ENCODE measurements around the gene STXBP2.

Gene STXBP2

DNA sequence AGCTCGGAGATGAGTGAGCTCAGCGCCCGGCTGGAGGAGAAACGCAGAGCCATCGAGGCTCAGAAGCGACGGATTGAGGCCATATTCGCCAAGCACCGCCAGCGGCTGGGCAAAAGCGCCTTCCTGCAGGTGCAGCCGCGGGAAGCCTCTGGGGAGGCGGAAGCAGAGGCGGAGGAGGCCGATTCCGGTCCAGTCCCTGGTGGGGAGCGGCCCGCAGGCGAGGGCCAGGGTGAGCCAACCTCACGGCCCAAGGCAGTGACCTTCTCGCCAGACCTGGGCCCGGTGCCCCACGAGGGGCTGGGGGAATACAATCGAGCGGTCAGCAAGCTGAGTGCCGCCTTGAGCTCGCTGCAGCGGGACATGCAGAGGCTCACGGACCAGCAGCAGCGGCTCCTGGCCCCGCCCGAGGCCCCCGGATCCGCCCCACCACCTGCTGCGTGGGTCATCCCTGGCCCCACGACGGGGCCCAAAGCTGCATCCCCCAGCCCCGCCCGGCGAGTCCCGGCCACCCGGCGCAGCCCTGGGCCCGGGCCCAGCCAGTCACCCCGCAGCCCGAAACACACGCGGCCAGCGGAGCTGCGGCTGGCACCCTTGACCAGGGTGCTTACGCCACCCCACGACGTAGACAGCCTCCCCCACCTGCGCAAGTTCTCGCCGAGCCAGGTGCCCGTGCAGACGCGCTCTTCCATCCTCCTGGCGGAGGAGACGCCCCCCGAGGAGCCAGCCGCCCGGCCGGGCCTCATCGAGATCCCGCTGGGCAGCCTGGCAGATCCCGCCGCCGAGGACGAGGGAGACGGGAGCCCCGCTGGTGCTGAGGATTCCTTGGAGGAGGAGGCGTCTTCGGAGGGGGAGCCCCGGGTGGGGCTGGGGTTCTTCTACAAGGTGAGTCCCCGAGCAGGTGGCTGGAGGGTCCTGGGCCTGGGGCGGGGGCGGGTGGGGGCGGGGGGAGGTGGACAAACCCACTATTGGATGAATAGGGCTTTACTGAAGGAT, 24.3 kb upstream of the STXBP2 start:
- no peak for DNase-seq (ENCODE audit: low read depth in 2 of 2)

DNA sequence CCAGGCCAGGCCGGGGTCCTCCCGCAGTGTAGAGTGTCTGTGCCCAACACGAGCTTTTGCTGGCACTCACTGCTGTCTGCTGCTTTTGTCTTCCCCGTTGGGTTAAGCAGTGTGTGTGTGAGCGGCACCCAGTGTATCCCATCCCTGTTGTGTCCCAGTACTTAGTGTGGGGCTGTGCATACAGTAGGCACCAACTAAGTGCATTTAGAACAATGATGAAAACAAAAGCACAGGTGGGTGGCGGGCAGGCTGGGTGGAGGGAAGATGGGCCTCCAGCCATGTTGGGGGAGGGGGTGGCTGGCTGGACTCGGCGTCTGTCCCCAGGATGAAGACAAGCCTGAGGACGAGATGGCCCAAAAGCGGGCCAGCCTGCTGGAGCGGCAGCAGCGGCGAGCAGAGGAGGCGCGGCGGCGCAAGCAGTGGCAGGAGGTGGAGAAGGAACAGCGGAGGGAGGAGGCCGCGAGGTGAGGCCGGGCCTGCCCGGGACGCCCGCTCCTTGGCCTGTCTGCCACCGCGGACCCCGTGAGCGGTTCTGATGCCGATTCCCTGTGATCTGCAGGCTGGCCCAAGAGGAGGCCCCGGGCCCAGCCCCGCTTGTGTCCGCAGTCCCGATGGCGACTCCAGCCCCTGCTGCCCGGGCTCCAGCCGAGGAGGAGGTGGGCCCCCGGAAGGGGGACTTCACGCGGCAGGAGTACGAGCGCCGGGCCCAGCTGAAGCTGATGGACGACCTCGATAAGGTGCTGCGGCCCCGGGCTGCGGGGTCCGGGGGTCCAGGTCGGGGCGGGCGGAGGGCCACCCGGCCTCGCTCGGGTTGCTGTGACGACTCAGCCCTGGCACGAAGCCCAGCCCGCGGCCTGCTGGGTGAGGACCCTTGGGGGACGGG, 21.8 kb upstream of the STXBP2 start:
- DNase-seq (ENCODE audit: low read depth in 2 of 2) = no peak

GRCh38 chr19:7617172-7617571, 19.7 kb upstream of the STXBP2 start:
- no peak for DNase-seq (ENCODE audit: low read depth in 2 of 2)

DNA sequence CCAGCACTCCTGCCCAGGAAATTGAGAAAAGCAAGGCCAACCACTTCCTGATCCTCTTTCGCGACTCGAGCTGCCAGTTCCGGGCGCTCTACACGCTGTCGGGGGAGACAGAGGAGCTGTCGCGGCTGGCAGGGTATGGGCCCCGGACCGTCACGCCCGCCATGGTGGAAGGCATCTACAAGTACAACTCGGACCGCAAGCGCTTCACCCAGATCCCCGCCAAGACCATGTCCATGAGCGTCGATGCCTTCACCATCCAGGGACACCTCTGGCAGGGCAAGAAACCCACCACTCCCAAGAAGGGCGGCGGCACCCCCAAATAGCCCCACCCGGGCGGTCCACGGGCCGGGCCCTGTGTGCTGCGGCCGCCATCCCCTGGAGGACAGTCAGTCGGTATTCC, 19.2 kb upstream of the STXBP2 start:
- no peak for DNase-seq (ENCODE audit: low read depth in 2 of 2)

DNA sequence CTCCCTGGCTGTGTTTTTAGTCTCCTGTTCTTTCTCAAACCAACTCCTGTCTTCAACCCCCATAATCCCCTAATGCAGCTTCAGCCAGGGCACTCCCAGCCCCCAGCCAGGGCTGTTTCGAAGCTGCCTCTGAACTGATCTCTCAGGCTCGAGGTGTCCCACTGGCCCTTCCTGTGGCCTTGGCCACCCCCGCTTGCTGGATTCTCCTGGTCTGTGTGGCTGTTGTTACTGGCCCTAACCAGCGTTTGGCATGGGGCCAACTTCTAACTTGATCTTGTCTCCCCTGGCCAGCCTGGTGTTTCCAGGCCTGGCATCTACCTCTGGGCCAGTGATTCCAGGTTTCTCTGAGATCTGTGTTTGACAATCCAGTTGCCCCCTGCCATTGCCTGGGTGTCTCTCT, 18.6 kb upstream of the STXBP2 start:
- DNase-seq (ENCODE audit: low read depth in 2 of 2) = no peak

DNA sequence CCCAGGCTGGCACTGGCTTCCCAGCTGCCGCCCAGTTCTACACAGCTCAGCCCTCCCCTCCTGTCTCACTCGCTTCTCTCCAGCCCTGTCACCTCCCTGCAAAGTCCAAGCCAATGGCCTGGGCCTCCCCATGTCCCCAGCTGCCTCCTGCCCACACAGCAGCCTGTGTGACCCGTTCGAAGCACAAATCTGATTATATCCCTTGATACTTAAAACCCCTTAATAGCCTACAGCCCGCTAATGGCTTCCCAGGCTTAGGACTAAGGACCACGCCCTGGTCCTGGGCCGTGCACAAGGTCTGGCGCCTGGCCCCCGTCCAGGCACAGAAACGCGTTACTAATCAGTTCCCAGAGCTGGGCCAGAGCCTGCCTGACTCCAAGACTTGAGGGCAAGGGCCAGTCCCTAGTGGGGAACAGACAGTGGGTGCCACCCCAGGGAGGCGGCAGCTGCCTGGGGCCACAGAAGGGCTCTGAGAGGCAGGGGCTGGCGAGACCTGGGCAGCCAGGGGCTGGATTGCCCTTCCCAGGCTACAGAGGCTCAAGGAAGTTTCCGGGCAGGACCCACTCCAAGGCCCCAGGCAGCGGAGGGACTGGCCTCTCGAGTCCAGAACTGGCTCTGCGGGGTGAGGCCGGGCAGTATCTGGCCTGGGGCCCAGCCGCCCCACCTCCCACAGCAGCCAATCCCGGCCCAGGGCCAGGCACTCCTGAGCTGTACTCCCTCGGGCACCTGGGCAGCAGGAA, 18.0 kb upstream of the STXBP2 start:
- no peak for DNase-seq (ENCODE audit: low read depth in 2 of 2)

GRCh38 chr19:7619671-7620441, 17.1 kb upstream of the STXBP2 start:
- DNase-seq (ENCODE audit: low read depth in 2 of 2) = no peak

DNA sequence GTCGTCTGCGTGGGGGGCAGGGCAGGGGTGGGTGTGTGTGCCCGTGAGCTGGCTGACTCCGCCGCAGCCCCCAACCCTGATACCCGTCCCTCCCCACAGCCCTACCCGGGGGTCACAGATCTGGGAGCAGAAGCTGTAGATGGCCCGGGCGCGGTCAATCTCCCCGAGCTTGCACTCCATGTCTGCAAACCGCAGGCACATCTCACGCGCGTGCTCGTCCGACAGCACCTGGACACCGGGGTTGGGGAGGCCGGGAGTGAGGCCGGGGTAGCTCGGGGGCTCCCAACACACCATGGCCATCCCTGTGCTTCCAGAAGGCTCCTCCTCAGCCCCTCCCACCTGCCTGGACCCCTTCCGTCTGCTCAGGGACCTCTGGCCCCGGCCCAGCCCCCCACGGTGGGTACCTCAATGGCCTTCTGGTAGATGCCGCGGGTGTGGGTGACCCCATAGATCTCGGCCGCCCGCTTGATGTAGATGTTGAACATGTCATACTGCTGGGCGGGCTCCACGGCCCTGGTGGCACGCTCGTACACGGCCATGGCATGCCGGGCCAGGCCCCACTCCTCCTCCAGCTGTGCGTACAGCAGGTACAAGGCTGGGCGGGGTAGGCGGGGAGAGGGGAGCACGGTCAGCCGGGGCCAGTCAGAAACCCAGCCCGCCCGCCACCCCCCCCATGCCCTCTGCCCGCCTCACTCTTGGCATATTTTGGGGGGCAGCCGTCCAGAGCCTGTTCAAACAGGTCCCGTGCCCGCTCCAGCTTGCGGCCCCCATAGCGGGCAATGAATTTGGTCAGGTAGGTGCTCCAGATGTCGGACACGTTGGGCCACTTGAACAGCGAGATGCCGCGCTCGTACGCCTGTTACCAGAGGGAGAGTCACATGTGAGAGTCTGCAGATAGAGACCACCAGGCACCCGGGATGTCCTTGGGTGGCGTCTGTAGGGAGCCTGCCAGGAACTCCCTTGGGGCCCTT, 16.2 kb upstream of the STXBP2 start:
- no peak for DNase-seq (ENCODE audit: low read depth in 2 of 2)

DNA sequence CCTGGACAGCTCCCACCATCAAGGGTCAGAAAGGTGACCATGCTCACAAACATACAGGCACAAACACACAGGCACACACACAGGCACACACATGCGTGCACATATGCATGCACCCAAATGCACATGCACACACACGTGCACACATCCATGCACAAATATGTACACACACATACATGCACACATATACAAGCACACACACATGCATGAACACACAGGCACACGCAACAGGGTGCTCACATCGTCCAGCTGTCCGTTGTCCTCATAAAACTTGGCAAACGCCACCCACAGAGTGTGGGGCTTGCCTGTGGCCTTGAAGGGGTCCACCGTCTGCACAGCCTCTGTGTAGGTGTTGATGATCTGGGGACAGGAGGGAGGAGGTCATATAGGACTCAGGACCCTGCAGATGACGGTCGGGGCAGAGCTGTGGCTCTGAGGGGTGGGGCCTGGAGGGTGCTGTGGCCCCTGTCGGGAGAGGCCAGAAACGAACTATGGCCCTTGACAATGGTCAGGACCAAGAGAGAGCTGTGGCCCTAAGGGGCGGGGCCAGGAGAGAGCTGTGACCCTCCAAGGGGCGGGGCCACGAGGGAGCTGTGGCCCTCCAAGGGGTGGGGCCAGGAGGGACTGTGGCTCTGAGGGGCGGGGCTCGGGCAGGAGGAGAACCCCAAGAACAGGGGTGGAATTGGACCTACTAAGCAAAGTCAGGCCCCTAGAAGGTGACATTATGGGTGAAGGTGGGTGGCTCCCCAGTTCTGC, 13.8 kb upstream of the STXBP2 start:
- DNase-seq (ENCODE audit: low read depth in 2 of 2) = no peak

DNA sequence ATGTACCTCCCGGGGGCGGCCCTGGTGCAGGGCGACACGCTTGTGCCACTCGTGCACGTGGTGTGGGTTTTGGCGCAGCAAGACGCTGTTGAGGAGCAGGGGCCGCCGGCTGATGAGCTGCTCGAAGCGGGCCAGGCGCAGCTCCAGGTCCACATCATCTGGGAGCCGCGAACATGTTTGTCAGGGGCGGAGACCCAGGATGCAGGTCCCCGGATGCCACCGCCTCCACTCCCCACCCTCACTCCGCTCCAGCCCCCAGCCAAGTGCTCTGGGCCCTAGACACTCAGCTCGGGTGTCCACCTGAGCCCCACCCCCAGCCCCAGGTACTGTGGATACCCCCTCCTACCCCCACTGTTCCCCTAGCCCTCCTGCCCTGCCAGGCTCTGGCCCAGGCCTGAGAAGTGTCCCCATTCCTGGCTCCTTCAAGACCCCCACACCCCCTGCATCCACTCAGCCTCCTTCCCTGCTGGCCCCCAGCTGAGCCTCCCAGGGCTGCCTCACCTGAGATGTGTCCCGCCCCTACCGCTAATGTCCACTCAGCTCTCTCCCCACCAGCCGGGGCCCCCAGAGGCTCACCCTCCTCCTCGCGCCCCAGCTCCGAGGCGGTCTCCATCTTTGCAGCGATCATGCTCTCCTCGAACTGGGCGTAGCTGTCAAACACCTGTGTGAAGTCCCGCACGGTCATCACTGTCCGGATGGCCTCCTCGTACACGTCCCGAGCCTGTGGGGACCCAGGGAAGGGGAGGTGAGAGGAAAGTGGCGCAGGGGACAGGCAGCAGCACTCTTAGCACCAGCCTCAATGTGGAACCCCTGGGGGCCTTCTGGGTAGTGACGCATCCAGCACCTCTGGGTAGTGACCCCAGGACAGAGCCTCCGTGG, 12.9 kb upstream of the STXBP2 start:
- no peak for DNase-seq (ENCODE audit: low read depth in 2 of 2)

DNA sequence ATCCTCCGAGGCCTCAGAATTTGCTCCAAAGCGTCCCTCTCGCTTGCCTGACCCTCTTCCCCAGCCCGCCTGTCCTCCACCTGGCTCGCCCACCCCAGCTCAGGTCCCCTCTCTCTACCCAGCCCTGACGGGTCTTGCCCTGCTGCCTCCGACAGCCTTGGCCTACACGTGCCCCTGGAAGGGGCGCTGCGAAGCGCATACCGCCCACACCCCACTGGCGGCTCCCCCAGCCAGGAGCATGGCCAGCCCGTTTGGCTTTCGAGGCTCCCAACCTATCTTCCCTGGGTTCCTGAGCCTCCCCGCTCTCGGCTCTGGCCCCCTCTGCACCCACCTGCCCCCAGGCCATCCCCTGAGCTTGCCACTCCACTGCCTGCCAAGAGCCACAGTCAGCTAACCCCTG, 12.1 kb upstream of the STXBP2 start:
- DNase-seq (ENCODE audit: low read depth in 2 of 2) = no peak

GRCh38 chr19:7625763-7626372, 11.0 kb upstream of the STXBP2 start:
- DNase-seq (ENCODE audit: low read depth in 2 of 2) = no peak

DNA sequence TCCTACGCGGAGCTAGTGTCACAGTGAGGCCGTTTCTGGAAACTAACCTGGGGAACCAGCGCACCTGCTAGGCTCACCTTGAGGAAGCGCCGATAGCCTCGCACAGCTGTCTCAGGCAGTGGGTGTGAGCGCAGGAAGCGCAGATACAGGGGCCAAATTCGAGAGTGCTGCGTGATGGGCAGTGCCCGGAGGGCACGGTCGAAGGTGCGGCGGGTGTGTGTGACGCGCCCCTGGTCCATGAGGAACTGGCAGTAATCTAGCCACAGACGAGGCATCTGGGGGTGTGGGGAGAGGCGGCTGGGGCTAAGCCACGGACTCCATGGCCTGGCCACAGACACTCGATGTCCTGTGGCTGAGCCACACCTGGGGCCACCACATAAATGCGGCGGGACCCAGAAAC, 9.7 kb upstream of the STXBP2 start:
- no peak for DNase-seq (ENCODE audit: low read depth in 2 of 2)

DNA sequence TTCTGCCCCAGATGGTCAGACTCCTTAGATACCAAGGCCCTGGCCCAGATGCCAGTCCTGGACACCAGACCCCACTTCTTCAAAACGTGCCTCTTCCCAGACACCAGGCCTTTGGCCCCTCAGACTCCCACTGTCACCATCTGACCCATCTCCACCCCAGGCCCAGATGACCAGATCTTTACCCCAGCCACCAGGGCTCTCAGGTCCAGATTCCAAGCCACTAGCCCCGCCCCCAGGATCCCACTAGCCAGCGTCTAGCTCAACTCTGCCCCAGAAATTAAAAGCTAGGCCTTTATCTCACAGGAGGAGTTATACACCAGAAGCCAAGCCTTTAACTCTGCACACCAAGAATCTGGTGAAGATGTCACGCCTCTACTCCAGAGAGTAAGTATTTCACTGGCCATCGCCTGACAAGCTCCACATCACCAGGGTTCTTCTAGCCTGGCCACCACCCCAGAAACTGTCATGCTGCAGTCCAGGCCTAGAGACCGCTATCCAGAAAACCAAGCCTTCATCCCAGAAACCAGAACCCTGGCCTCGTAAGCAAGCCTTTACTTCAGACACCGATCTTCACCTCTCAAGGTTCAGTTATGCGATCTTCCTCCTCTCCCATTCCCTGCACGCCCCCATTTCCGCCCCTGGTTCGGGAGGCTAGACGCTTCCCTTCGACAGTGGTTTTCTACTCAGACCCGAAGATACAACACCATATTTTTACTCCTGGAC, 8.2 kb upstream of the STXBP2 start:
- DNase-seq (ENCODE audit: low read depth in 2 of 2) = no peak

- DNase-seq (ENCODE audit: low read depth in 2 of 2) = peak; percentile 90 to 94
Observed at GRCh38 chr19:7629347-7630054, 7.4 kb upstream of the STXBP2 start, which contains the start of the genes PET100 and XAB2. PET100 (plus strand) TSS chr19:7629793; CDS start chr19:7629834, 41 bp downstream. XAB2 (minus strand) TSS chr19:7629545; CDS start chr19:7629527, 18 bp downstream.

DNA sequence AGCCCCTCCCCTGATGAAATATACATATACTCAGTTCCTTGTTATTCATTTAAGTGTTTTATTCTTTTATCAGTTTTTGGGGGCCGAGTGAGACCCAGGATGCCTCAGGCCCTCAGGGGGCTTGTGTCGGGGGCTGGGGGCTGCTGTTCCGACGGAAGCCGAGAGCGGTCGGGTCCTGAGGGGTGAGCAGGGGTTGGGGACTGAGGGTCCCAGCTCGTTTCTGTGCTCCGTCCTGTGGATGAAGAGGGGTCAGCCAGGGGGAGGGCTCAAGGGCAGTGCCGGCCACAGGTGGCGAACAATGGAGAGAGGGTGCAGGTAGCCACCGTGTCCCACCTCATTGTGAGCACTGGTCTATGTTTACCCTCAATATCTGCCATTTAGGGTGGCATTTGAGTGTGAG, 5.3 kb upstream of the STXBP2 start:
- no peak for DNase-seq (ENCODE audit: low read depth in 2 of 2)

Data from stimulated activated CD4-positive, alpha-beta T cell treated with anti-CD3 and anti-CD28 coated beads, Interleukin-15, amount 100 ng/mL, for 48 hours (primary cell).